GM18505 (cell line): Measurements from ENCODE around the gene ERN1.

Experiments
- ATAC-seq: cut with Tn5 transposase; IDR thresholded peaks from one replicate; pipeline ENCODE4 v1.9.1; 2021; ENCODE audit not compliant: unreplicated experiment
- POLR2A ChIP-seq: IDR thresholded peaks from 4 replicates; pipeline ENCODE4 v1.6.1; 2011; ENCODE audit warnings: borderline replicate concordance; ENCODE audit not compliant: insufficient read depth, insufficient read length; ENCODE audit errors: extremely low read depth

ERN1 gene

DNA sequence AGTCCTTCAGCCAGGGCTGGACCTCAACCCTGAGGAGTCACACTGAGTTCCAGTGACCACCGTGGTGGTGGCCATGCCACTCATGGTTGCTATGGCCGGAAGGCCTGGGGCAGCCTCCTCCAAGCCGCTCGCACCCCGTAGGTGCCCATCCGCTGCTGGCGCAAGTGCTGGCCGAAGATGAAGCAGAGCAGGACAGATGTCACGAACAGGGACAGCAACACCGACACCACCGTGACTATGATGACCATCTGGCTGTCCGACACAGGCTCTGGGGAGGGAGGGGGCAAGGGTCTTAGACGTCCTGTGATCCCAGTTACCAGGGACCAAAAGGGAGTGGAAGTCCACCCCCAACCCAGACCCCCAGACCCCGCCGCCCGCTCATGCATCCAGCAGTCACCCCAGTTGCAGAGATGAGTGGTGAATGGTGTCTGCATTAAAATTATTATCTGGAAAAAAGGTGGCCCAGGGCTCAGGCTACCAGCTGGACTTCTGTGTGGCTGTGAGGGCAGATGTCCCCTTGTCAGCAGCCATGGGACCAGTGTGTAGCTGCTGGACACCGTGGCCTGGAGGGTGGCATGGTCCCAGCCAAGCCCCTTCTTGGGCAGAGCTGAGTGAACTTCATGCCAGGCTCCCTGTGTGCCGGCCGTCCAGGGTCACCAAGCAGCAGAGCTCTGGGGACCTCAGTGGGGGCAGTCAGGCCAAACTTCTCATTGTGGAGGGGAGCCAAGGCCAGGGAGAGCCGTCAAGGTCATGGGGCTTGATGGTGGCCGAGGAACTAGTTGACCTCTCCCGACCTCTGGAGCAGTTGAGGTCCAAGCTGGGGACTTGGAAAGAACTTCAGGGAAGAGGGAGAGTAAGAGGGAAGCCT lies 127.1 kb downstream of the ERN1 start:
- ATAC-seq: no peak
- TF ChIP-seq POLR2A: no peak

- TF ChIP-seq POLR2A: no peak
- ATAC-seq: no peak
Measured at GRCh38 chr17:64001763-64002529, 128.0 kb downstream of the ERN1 start.

- no peak for TF ChIP-seq POLR2A
- ATAC-seq: no peak
Measured at GRCh38 chr17:64001091-64001579, 128.8 kb downstream of the ERN1 start.

- no peak for TF ChIP-seq POLR2A
- ATAC-seq: no peak
Measured at GRCh38 chr17:63999680-64000531, 130.0 kb downstream of the ERN1 start.

DNA sequence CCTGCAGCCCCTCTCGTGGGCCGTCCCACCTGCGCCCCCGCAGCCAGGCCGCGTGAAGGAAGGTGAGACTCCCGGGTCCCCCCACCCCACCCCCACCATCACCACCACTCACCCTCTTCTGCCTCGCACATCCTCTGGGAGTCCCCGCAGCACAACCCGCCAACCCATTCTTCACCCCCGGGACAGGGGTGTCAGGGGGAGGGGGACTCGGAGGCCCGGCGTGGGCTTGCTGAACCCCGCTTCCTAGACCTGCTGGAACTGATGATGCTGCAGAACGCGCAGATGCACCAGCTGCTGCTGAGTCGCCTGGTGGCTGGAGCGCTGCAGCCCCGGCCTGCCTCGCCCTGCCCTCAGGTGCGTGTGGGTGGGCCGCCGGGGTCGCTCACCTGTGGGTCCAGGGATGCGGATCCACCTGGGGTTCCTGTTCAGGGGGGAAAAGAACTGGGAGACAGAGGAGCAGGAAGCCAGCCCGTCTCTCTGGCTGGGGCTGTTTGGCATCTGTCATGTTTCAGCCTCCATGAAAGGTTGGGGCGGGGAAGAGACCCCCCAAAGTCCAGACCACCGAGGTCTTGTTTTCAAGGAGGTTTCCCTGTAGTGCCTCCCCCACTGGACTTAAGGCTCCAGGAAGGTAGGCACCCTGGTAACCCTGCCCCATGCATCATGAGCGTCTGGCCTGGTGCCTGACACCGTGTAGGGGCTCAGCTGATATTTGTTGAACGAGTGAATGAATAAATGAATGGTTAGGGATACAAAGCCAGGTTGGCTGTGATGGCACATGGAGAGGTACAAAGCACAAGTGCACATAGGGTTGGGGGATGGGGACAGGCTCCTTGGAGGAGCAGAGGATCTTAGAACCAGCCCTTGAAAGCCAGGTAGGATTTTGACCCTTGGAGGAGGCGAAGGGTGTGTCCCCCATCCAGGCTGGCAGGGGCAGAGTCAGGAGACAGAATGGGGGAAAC lies 130.9 kb downstream of the ERN1 start:
- ATAC-seq: no peak
- TF ChIP-seq POLR2A: no peak

DNA sequence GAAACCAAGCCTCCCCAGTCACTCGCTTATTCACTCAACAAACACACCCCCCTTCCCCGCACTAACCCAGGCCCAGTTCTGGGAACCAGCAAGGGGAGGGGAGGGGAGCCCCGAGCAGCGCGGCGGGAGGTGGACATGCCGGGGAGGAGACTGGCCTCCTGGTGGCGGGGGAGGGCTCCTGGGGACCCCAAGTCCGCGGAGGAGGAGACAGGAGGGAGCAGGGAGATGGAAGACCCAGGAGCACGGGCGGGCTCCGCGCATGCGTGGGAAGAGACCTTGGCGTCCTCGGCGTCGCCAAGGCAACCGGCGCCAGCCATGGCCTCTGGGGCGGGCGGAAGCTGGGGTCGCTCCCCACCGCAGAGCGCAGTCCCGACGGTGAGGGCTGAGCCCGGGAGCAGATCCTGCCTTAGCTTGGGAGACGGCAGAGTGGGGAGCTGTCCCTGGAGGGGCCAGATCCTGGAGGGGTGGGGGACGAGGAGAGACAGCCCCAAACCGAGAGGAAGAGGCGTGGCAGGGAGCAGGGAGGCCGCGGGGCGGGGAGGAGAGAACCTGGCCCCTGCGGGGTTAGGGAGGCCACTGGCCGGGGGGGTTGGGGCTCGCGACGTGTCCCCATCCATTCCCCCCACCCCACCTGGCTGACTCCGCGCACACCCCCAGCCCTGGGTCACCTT lies 131.8 kb downstream of the ERN1 start, which contains the start of gene PRR29:
Gene PRR29, plus strand, starts transcription at position 302 of the 671 bp plus-strand sequence. Its CDS starts 14 bp downstream, at position 316.
- no peak for ATAC-seq

DNA sequence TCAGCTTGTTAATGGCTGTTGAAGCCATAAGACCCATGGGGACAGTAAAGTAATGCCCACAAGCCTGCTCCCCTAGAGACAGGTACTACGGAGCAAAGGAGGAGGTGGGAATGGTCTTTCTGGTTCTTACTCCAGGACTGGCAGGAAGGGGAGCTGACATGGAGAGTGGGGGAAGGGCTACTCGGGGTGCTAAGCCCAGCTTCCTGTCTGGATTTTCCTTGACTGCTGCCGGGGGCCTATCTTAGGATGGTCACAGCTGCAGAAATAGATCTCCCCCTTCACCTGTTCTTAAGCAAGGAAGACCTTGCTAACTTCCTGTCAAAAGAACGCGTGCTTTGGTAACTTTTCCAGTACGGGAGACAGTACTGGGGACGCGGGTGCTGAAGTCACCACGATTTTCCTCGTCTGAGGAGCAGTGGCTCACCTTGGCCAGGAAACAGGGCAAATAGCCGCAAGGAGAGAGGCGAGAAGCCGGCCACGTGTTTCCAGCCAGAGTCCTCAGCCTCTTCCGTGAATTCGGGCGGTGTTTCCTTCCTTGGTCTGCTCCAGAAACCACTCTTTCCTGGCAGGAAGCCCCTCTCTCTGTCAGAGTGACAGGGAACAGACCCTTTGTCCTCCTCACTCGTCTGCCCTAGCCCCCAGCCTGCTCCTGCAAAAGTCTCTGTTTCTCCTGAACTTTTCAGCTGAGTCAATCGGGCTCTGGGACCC lies 132.4 kb downstream of the ERN1 start:
- ATAC-seq: no peak
- no peak for TF ChIP-seq POLR2A

More for the DNA sequence above, 131.8 kb downstream of the ERN1 start, which contains the start of gene PRR29:
- TF ChIP-seq POLR2A: no peak

GRCh38 chr17:63996430-63997182 lies 133.3 kb downstream of the ERN1 start:
- no peak for ATAC-seq

DNA sequence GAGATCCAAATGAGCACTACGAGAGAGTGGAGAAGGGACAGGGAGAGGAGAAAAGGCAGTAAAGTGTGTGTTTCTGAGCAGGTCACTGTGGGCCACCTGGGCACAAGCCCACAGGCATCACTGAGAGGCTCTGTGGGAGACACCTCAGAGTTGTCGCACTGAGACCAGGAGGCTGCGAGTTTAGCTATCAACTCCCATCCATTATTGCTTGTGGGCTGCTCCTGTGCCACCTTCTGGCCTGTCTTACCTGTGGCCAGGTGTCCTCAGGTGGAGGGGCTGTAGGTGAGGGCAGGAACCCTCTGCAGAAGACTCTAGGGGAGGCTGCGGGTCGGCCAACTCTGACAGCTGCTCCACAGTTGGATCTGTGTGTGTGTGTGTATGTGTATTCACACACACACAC lies 134.3 kb downstream of the ERN1 start:
- TF ChIP-seq POLR2A: no peak
- ATAC-seq: no peak

More at GRCh38 chr17:63996430-63997182, 133.3 kb downstream of the ERN1 start:
- TF ChIP-seq POLR2A: no peak

DNA sequence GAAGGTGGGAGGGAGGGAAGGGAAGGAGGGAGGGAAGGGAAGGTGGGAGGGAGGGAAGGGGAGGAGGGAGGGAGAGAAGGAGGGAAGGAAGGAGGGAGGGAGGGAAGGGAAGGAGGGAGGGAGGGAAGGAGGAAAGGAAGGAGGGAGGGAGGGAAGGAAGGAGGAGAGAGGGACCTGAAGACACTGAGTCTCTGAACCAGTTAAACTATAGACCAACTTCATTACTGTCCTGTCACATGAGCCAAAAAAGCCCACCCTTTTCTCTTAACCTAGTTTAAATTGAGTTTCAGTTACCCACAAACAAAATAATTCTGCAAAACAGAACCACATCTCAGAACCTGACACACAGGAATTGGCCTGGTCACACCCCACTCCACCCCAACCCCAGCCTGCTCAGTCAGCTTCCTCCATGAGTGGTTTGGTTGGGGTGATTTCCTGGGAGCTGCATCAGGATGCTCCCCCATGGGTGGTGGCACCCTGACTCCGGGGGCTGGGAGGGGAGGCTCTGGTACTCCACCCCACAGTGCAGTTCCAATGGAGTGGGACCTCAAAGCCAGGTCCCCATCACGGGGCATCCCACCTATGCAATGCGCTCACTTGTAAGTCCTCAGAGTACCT lies 136.5 kb downstream of the ERN1 start:
- no peak for TF ChIP-seq POLR2A
- no peak for ATAC-seq
